K562 (cell line): ENCODE measurements around the gene SLC16A2. TPM values are rescaled to one million over a fixed set of nuclear protein-coding genes. Genes with fewer than 3 reads are reported as not detected.

ENCODE experiments used
- ATAC-seq: fragments of 200-7000 bp; cut with Tn5 transposase; 3 replicates; pipeline ENCODE4 v1.9.1; 2020; ENCODE audit warnings: moderate library complexity
- BruUV-seq: library from RNA; stranded (reverse); fragments of 400-500 nt; replicated peaks from 2 replicates; lab custom pipeline; 2021; lab: Mats Ljungman, UMichigan
- CTCF ChIA-PET: fragments of 300-600 bp; formaldehyde crosslinking; extraction: SDS; loops from one replicate; lab custom pipeline; 2021; ENCODE audit warnings: low intra/inter-chr PET ratio; lab: Yijun Ruan, JAX
- POLR2A ChIA-PET: fragments of 300-600, 350-650 bp; sonication (Branson Sonifier 250); formaldehyde crosslinking; extraction: SDS; loops from one replicate; lab custom pipeline; 2021; ENCODE audit warnings: antibody characterized with exemption, inconsistent platforms; lab: Yijun Ruan, JAX
- DNase-seq, 4 experiments: peaks; one replicate each; pipeline versions ENCODE4 v3.0.0 to v3.0.0-alpha.2; 2011 to 2018; ENCODE audit warnings: low spot score in 3 of 4, mixed read lengths in 3 of 4; ENCODE audit errors: extremely low read depth in 1 of 4
- FAIRE-seq: peaks from 2 replicates; lab custom pipeline; 2011; peaks lifted over from hg19 to GRCh38; lab: Jason Lieb, UNC
- H2AFZ ChIP-seq: 2 replicates; pipeline ENCODE4 v1.6.0; 2011; ENCODE audit warnings: low read depth, low read length, control low read depth, inconsistent platforms
- H3K27ac ChIP-seq: fragments of 200-600 bp; 3 replicates; pipeline ENCODE4 v1.8.0; 2011; ENCODE audit warnings: low read depth, mild to moderate bottlenecking, control low read depth, inconsistent platforms, low read length, moderate library complexity, mixed read lengths; ENCODE audit errors: extremely low read depth
- H3K27me3 ChIP-seq, 2 experiments: fragments of 300-600 bp in 1 of 2; 2 replicates in 1 of 2; 3 replicates in 1 of 2; pipeline versions ENCODE4 v1.6.0 to v1.8.0; 2011; ENCODE audit warnings: inconsistent platforms in 2 of 2, low read length in 2 of 2, mild to moderate bottlenecking in 1 of 2, mixed read lengths in 1 of 2, moderate library complexity in 1 of 2; ENCODE audit not compliant: control insufficient read depth in 2 of 2, insufficient read depth in 2 of 2
- H3K36me3 ChIP-seq: fragments of 300-600 bp; 3 replicates; pipeline ENCODE4 v1.8.0; 2011; ENCODE audit warnings: mild to moderate bottlenecking, low read length, inconsistent platforms; ENCODE audit not compliant: control insufficient read depth, insufficient read depth
- H3K4me1 ChIP-seq, 2 experiments: fragments of 200-600 bp in 1 of 2; replicated peaks in 1 of 2; 2 replicates in 1 of 2; 3 replicates in 1 of 2; pipeline versions ENCODE4 v1.5.1 to v1.8.0; 2011; ENCODE audit warnings: inconsistent platforms in 2 of 2, low read length in 2 of 2, mild to moderate bottlenecking in 1 of 2, mixed read lengths in 1 of 2, moderate library complexity in 1 of 2; ENCODE audit not compliant: control insufficient read depth in 2 of 2, insufficient read depth in 2 of 2
- H3K4me2 ChIP-seq: 2 replicates; pipeline ENCODE4 v1.6.1; 2011; ENCODE audit warnings: low read length, control low read depth, inconsistent platforms, mixed read lengths; ENCODE audit not compliant: insufficient read depth
- H3K4me3 ChIP-seq: fragments of 200-600 bp; sonication (generic), shearing (Covaris generic); 2 replicates; pipeline ENCODE4 v1.5.1; 2016; ENCODE audit warnings: control low read depth, inconsistent platforms
- H3K79me2 ChIP-seq: fragments of 200-600 bp; 3 replicates; pipeline ENCODE4 v1.8.0; 2011; ENCODE audit warnings: low read length, inconsistent platforms; ENCODE audit not compliant: control insufficient read depth, insufficient read depth
- H3K9ac ChIP-seq, 2 experiments: 2 replicates each; pipeline versions ENCODE4 v1.6.0 to v1.6.1; 2011; ENCODE audit warnings: low read depth in 2 of 2, low read length in 2 of 2, control low read depth in 1 of 2, inconsistent platforms in 1 of 2, mild to moderate bottlenecking in 1 of 2, mixed read lengths in 1 of 2; ENCODE audit not compliant: insufficient read depth in 1 of 2
- H3K9me1 ChIP-seq: one replicate; pipeline ENCODE4 v1.6.0; 2011; ENCODE audit warnings: inconsistent platforms, mild to moderate bottlenecking, low read length, moderate library complexity; ENCODE audit not compliant: control insufficient read depth, insufficient read depth
- H3K9me3 ChIP-seq: replicated peaks from 2 replicates; pipeline ENCODE4 v1.5.1; 2011; ENCODE audit warnings: low read depth, low read length, inconsistent platforms; ENCODE audit not compliant: control insufficient read depth, insufficient read depth
- H4K20me1 ChIP-seq: replicated peaks from 2 replicates; pipeline ENCODE4 v1.6.1; 2011; ENCODE audit warnings: low read length, inconsistent platforms, mixed read lengths; ENCODE audit not compliant: control insufficient read depth, insufficient read depth
- SP2 ChIP-seq: IDR thresholded peaks from 2 replicates; pipeline ENCODE4 v1.6.1; 2011; ENCODE audit warnings: mild to moderate bottlenecking, low read depth, low read length, moderate library complexity; ENCODE audit not compliant: poor library complexity, severe bottlenecking; ENCODE audit errors: extremely low read depth
- SRSF1 ChIP-seq: fragments of 200-400 bp; formaldehyde crosslinking; IDR thresholded peaks from 2 replicates; pipeline ENCODE4 v1.6.1; 2017; ENCODE audit warnings: mild to moderate bottlenecking, low read depth, low read length, moderate library complexity
- STAT5A ChIP-seq: IDR thresholded peaks from 2 replicates; pipeline ENCODE4 v1.6.1; 2012; ENCODE audit warnings: low read length, inconsistent platforms, borderline replicate concordance
- ZNF384 ChIP-seq: IDR thresholded peaks from 2 replicates; pipeline ENCODE4 v1.6.1; 2012; ENCODE audit warnings: low read depth, low read length, improper control_type of control experiment
- in situ Hi-C: fragments of 300-500 bp; cut with MboI; formaldehyde crosslinking; loops from 4 replicates; pipeline ENCODE4 v1.15.0; 2018; ENCODE audit warnings: inconsistent platforms, mixed read lengths
- intact Hi-C: fragments of 100-400 bp; cut with micrococcal nuclease; formaldehyde crosslinking; loops from 2 replicates; pipeline ENCODE4 v1.14.2; 2022
- polyA plus RNA-seq, 8 experiments: library from polyadenylated mRNA; depleted of rRNA in 4 of 8; stranded (reverse) in 5 of 8; unstranded in 3 of 8; fragments of >200 nt; fragmentation: Nextera tagmentation in 2 of 8; fragmentation: Illumina TruSeq in 1 of 8; extraction: Ambion mirVana in 2 of 8; extraction: Trizol in 1 of 8; gene quantifications; 2 replicates each; pipeline versions ENCODE4 v1.2.1 to v1.2.3, GENCODE V29; 2011 to 2014; ENCODE audit warnings: inconsistent platforms in 1 of 8, missing spikeins in 1 of 8
- total RNA-seq, 7 experiments: library from RNA; depleted of rRNA in 6 of 7; stranded (reverse); fragments of >200 nt in 6 of 7; fragmentation: Illumina TruSeq in 2 of 7; extraction: Trizol in 2 of 7; gene quantifications; 2 replicates each; pipeline versions ENCODE4 v1.2.1 to v1.2.3, GENCODE V29; 2011 to 2021; ENCODE audit warnings: low replicate concordance in 1 of 7
- TF ChIP-seq, protein P1 (sequence below): fragments of 450-650 bp; IDR thresholded peaks from 2 replicates; pipeline ENCODE4 v1.6.1; 2016; ENCODE audit warnings: low read depth

SLC16A2 gene
- total and polyA plus RNA-seq, 9 of the 15 experiments (the other 6 are each of a cell fraction or from before 2014, with no cell fraction given): 0.07 TPM; not detected in 8

DNA sequence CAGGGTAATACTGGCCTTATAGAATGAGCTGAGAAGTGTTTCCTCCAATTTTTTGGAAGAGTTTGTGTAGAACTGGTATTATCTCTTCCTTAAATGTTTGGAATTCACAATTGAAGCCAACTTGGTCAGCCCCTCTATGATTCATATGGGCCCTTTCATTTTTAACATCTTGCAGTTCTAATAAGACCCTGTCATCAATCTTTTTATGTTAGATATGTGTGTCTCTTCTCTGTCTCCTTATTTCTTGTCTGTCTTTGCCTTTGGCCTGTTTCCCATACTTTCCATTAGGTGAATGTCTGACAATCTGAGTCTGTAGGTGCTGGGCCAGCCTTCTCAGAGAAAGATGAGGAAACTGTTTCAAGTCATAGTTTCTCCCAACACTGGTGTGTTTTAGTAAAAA, 88.7 kb downstream of the SLC16A2 start:
- Histone ChIP-seq H3K4me1 (no peaks in the 10 kb centered on the region), H3K9me3 (no peaks in the 10 kb centered on the region), H3K27ac (no peak overlapping the region), H3K27me3 (no peaks in the 10 kb centered on the region), H3K4me2 (no peak overlapping the region), H2AFZ (no peak overlapping the region), H4K20me1 (no peaks in the 10 kb centered on the region), H3K79me2 (no peaks in the 10 kb centered on the region), H3K36me3 (no peaks in the 10 kb centered on the region), H3K4me3 (no peak overlapping the region), H3K9ac (no peak overlapping the region), H3K9me1 (no peaks in the 10 kb centered on the region)
- ATAC-seq (no peak), FAIRE-seq (no peak), DNase-seq (no peak)
- ChIA-PET CTCF (no interaction called here), POLR2A (no interaction called here)
- TF ChIP-seq STAT5A: no peak
- TF ChIP-seq ZNF384: no peak
- TF ChIP-seq, protein P1, sequence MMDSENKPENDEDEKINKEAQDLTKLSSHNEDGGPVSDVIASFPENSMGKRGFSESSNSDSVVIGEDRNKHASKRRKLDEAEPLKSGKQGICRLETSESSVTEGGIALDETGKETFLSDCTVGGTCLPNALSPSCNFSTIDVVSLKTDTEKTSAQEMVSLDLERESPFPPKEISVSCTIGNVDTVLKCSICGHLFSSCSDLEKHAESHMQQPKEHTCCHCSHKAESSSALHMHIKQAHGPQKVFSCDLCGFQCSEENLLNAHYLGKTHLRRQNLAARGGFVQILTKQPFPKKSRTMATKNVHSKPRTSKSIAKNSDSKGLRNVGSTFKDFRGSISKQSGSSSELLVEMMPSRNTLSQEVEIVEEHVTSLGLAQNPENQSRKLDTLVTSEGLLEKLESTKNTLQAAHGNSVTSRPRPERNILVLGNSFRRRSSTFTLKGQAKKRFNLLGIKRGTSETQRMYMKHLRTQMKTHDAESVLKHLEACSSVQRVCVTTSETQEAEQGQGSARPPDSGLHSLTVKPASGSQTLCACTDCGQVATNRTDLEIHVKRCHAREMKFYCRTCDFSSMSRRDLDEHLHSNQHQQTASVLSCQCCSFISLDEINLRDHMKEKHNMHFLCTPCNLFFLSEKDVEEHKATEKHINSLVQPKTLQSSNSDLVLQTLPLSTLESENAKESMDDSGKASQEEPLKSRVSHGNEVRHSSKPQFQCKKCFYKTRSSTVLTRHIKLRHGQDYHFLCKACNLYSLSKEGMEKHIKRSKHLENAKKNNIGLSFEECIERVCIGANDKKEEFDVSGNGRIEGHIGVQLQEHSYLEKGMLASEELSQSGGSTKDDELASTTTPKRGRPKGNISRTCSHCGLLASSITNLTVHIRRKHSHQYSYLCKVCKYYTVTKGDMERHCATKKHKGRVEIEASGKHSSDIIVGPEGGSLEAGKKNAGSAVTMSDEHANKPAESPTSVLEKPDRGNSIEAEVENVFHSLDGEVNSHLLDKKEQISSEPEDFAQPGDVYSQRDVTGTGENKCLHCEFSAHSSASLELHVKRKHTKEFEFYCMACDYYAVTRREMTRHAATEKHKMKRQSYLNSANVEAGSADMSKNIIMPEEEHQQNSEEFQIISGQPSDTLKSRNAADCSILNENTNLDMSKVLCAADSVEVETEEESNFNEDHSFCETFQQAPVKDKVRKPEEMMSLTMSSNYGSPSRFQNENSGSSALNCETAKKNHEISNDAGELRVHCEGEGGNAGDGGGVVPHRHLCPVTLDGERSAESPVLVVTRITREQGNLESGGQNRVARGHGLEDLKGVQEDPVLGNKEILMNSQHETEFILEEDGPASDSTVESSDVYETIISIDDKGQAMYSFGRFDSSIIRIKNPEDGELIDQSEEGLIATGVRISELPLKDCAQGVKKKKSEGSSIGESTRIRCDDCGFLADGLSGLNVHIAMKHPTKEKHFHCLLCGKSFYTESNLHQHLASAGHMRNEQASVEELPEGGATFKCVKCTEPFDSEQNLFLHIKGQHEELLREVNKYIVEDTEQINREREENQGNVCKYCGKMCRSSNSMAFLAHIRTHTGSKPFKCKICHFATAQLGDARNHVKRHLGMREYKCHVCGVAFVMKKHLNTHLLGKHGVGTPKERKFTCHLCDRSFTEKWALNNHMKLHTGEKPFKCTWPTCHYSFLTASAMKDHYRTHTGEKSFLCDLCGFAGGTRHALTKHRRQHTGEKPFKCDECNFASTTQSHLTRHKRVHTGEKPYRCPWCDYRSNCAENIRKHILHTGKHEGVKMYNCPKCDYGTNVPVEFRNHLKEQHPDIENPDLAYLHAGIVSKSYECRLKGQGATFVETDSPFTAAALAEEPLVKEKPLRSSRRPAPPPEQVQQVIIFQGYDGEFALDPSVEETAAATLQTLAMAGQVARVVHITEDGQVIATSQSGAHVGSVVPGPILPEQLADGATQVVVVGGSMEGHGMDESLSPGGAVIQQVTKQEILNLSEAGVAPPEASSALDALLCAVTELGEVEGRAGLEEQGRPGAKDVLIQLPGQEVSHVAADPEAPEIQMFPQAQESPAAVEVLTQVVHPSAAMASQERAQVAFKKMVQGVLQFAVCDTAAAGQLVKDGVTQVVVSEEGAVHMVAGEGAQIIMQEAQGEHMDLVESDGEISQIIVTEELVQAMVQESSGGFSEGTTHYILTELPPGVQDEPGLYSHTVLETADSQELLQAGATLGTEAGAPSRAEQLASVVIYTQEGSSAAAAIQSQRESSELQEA: no peak
- no peak for TF ChIP-seq SP2
- no peak for TF ChIP-seq SRSF1
- BruUV-seq: no TSS peak
- intact Hi-C loops (no loop called here), in situ Hi-C loops (no loop called here)
